PC-3 (cell line): ENCODE data around the gene GPC6. TPM values are rescaled to one million over a fixed set of nuclear protein-coding genes. Genes with fewer than 3 reads are reported as not detected.

ENCODE experiments used
- ATAC-seq: fragments of 200-7000 bp; cut with Tn5 transposase; 2 replicates; pipeline ENCODE4 v1.9.1; 2020; ENCODE audit warnings: mild to moderate bottlenecking, moderate library complexity
- BruUV-seq: library from RNA; stranded (reverse); fragments of 400-500 nt; replicated peaks from 2 replicates; lab custom pipeline; 2021; lab: Mats Ljungman, UMichigan
- CTCF ChIA-PET: fragments of 300-600 bp; sonication (Branson Sonifier 250); formaldehyde crosslinking; loops from one replicate; lab custom pipeline; 2022; ENCODE audit warnings: antibody characterized with exemption; lab: Charles Lee
- POLR2A ChIA-PET: fragments of 300-600 bp; sonication (Branson Sonifier 250); formaldehyde crosslinking; loops from one replicate; lab custom pipeline; 2022; ENCODE audit warnings: antibody characterized with exemption; ENCODE audit not compliant: unreplicated experiment; lab: Charles Lee
- DNase-seq: peaks from one replicate; pipeline ENCODE4 v3.0.0-alpha.2; 2015
- H2AFZ ChIP-seq: fragments of 300-600 bp; sonication (generic); 2 replicates; pipeline ENCODE4 v1.6.0; 2016; ENCODE audit warnings: antibody characterized with exemption, low read length
- H3F3A ChIP-seq: fragments of 300-600 bp; sonication (generic); one replicate; pipeline ENCODE4 v1.6.0; 2017; ENCODE audit warnings: antibody characterized with exemption, low read length, control low read depth, mild to moderate bottlenecking; ENCODE audit not compliant: unreplicated experiment
- H3K27ac ChIP-seq: fragments of 300-600 bp; sonication (generic); 2 replicates; pipeline ENCODE4 v1.5.1; 2016; ENCODE audit warnings: mild to moderate bottlenecking, low read length
- H3K27me3 ChIP-seq: fragments of 300-600 bp; sonication (generic); 2 replicates; pipeline ENCODE4 v1.6.1; 2016; ENCODE audit warnings: low read length, mixed read lengths
- H3K36me3 ChIP-seq: fragments of 300-600 bp; sonication (generic); 2 replicates; pipeline ENCODE4 v1.6.1; 2016; ENCODE audit warnings: low read depth, mixed run types, low read length, mixed read lengths
- H3K4me1 ChIP-seq: fragments of 300-600 bp; sonication (generic); 2 replicates; pipeline ENCODE4 v1.5.1; 2016; ENCODE audit warnings: low read length; ENCODE audit not compliant: insufficient read depth
- H3K4me2 ChIP-seq: fragments of 300-600 bp; sonication (generic); 2 replicates; pipeline ENCODE4 v1.6.0; 2016; ENCODE audit warnings: low read length
- H3K4me3 ChIP-seq: fragments of 300-600 bp; sonication (generic); 2 replicates; pipeline ENCODE4 v1.5.1; 2016; ENCODE audit warnings: mild to moderate bottlenecking, low read length, mixed read lengths
- H3K79me2 ChIP-seq: fragments of 300-600 bp; sonication (generic); 2 replicates; pipeline ENCODE4 v1.6.1; 2017; ENCODE audit warnings: low read length, mixed read lengths
- H3K9ac ChIP-seq: fragments of 300-600 bp; sonication (generic); 2 replicates; pipeline ENCODE4 v1.6.0; 2016; ENCODE audit warnings: mild to moderate bottlenecking, low read length
- H3K9me2 ChIP-seq: fragments of 300-600 bp; sonication (generic); replicated peaks from 2 replicates; pipeline ENCODE4 v1.6.1; 2016; ENCODE audit warnings: mixed run types, low read length, mixed read lengths
- H3K9me3 ChIP-seq: fragments of 300-600 bp; sonication (generic); 2 replicates; pipeline ENCODE4 v1.6.1; 2016; ENCODE audit warnings: low read length, mixed read lengths
- H4K20me1 ChIP-seq: fragments of 300-600 bp; sonication (generic); 2 replicates; pipeline ENCODE4 v1.6.1; 2016; ENCODE audit warnings: low read length, mixed read lengths
- EZH2 ChIP-seq: fragments of 300-600 bp; sonication (generic); IDR thresholded peaks from one replicate; pipeline ENCODE4 v1.6.1; 2017; ENCODE audit warnings: antibody characterized with exemption, mild to moderate bottlenecking, low read length; ENCODE audit not compliant: unreplicated experiment
- EZH2phosphoT487 ChIP-seq: fragments of 300-600 bp; sonication (generic); IDR thresholded peaks from 2 replicates; pipeline ENCODE4 v1.6.1; 2018; ENCODE audit warnings: mild to moderate bottlenecking, antibody characterized with exemption, low read length, borderline replicate concordance
- intact Hi-C: fragments of 100-400 bp; cut with micrococcal nuclease; formaldehyde crosslinking; loops from 2 replicates; pipeline ENCODE4 v1.9.0; 2023
- total RNA-seq: library from RNA; depleted of rRNA; stranded (reverse); fragments of >200 nt; gene quantifications from 2 replicates; pipeline ENCODE4 v1.2.3, GENCODE V29; 2014
- TF ChIP-seq, protein P1 (sequence below): fragments of 300-600 bp; sonication (generic); conservative IDR thresholded peaks from 2 replicates; pipeline ENCODE4 v1.5.1; 2017; ENCODE audit warnings: antibody characterized with exemption, low read depth, mild to moderate bottlenecking, low read length

The GPC6 gene
- total RNA-seq, 1 experiment from 2014 or later = 3.5 TPM

DNA sequence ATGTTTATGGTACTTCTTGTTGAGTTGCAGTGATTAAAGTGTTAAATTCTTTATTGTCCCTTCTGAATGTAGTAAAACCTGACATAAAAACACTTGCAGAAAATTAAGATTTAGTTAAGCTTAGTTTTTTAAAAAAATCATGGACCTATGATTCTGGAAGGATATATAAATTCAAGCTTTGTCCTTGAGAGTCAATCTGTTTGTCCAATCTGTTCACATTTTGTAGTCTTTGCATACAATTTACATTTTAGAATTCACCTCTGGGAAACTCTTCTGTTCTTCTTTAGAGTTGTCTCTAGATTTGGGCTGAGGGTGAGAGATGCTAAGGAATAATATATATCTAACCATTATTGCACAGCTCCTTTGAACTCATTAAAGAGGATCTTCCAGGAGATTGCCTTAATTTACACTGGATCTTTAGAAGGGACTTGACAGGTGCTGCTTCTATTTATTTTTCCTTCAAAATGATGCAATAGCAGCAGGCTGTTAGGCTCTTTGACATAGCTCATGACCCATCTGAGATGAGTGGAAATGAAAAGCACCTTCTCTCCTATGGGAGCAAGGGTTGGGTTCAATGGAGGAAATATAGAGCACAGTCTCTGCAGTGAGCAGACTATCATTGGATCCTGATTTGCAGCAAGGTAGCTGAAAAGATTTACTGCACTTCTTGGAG lies 433.9 kb downstream of the GPC6 start:
- intact Hi-C loops = no loop called here
- Histone ChIP-seq H3K4me2 (no peak overlapping the region), H3K79me2 (no peaks in the 10 kb centered on the region), H3F3A (no peaks in the 10 kb centered on the region), H2AFZ (no peak overlapping the region), H3K9me3 (no peaks in the 10 kb centered on the region), H3K36me3 (no peaks in the 10 kb centered on the region), H3K27ac (no peak overlapping the region), H3K4me3 (no peak overlapping the region), H3K9me2 (no peaks in the 10 kb centered on the region), H3K27me3 (no peaks in the 10 kb centered on the region), H3K4me1 (no peaks in the 10 kb centered on the region), H3K9ac (no peak overlapping the region), H4K20me1 (no peaks in the 10 kb centered on the region)
- TF ChIP-seq, protein P1, sequence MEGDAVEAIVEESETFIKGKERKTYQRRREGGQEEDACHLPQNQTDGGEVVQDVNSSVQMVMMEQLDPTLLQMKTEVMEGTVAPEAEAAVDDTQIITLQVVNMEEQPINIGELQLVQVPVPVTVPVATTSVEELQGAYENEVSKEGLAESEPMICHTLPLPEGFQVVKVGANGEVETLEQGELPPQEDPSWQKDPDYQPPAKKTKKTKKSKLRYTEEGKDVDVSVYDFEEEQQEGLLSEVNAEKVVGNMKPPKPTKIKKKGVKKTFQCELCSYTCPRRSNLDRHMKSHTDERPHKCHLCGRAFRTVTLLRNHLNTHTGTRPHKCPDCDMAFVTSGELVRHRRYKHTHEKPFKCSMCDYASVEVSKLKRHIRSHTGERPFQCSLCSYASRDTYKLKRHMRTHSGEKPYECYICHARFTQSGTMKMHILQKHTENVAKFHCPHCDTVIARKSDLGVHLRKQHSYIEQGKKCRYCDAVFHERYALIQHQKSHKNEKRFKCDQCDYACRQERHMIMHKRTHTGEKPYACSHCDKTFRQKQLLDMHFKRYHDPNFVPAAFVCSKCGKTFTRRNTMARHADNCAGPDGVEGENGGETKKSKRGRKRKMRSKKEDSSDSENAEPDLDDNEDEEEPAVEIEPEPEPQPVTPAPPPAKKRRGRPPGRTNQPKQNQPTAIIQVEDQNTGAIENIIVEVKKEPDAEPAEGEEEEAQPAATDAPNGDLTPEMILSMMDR = no peak
- TF ChIP-seq EZH2phosphoT487 (no peak), EZH2 (no peak)
- DNase-seq (no peak), ATAC-seq (no peak)
- ChIA-PET CTCF (no interaction called here), POLR2A (no interaction called here)
- BruUV-seq = no TSS peak

DNA sequence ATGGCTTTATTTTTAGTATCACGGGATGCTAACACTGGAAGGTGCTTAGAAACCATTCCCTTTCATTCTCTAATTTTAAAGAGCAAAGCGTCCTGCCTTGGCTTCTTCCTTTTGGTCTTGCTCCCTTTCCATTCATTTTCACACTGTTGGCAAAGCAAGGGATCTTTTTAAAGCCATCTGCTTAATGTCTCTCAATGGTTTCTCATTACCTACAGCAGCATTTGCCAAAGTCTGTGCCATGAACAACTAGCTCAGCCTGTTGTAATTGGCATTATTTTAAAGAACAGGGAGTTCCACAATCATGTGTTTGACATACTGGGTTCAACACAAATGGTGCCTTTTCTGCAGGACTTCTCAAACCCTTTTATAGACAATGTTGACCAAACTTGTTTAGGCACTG lies 444.3 kb downstream of the GPC6 start:
- intact Hi-C loops = no loop called here
- H3K4me3 ChIP-seq = no peak overlapping the region
- no peaks in the 10 kb centered on the region for H3K9me2 ChIP-seq
- H3K27me3 ChIP-seq = no peaks in the 10 kb centered on the region
- no peaks in the 10 kb centered on the region for H4K20me1 ChIP-seq
- H3K4me2 ChIP-seq = no peak overlapping the region
- H3K36me3 ChIP-seq = no peaks in the 10 kb centered on the region
- DNase-seq = no peak
- H3K4me1 ChIP-seq = no peaks in the 10 kb centered on the region
- H2AFZ ChIP-seq = no peak overlapping the region
- BruUV-seq = no TSS peak
- H3K79me2 ChIP-seq = no peaks in the 10 kb centered on the region
- no peak for ATAC-seq
- H3F3A ChIP-seq = no peaks in the 10 kb centered on the region
- H3K27ac ChIP-seq = no peak overlapping the region
- POLR2A ChIA-PET = no interaction called here
- H3K9me3 ChIP-seq = no peaks in the 10 kb centered on the region
- TF ChIP-seq EZH2phosphoT487 (no peak), EZH2 (no peak)
- TF ChIP-seq, protein P1 = no peak
- CTCF ChIA-PET = no interaction called here
- no peak overlapping the region for H3K9ac ChIP-seq

DNA sequence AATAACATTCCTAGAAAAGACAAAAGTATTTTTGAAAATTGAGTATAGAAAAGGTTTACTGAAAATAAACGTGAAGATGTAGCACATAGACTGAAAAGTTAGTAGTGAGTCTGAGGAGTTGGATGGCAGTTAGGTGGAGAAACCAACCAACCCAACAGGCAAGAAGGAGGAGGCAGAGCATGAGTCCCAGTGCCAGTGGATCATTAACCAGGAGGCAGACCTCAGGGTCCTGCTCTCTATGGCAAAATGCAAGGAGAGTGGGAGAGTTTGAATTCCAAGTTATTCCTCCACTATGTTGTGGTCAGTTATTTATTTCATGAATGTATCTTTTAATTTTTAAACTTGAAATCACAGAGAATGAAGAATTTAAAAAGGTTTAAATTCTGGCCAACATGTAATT lies 446.4 kb downstream of the GPC6 start:
- H3K4me2 ChIP-seq = no peak overlapping the region
- TF ChIP-seq, protein P1 = no peak
- no peak for TF ChIP-seq EZH2
- TF ChIP-seq EZH2phosphoT487 = no peak

More for the DNA sequence above, 446.4 kb downstream of the GPC6 start:
- DNase-seq = no peak
- no peaks in the 10 kb centered on the region for H3K36me3 ChIP-seq
- no peaks in the 10 kb centered on the region for H3F3A ChIP-seq
- no peak overlapping the region for H3K9ac ChIP-seq
- CTCF ChIA-PET = no interaction called here
- no peaks in the 10 kb centered on the region for H3K79me2 ChIP-seq
- H3K27ac ChIP-seq = no peak overlapping the region
- POLR2A ChIA-PET = no interaction called here
- no peaks in the 10 kb centered on the region for H3K9me3 ChIP-seq
- no peaks in the 10 kb centered on the region for H3K27me3 ChIP-seq
- BruUV-seq = no TSS peak
- H3K4me1 ChIP-seq = no peaks in the 10 kb centered on the region
- no peak for ATAC-seq
- H2AFZ ChIP-seq = no peak overlapping the region
- no peaks in the 10 kb centered on the region for H3K9me2 ChIP-seq
- H3K4me3 ChIP-seq = no peak overlapping the region
- H4K20me1 ChIP-seq = no peaks in the 10 kb centered on the region
- intact Hi-C loops = no loop called here
